VCaP (cell line): Measurements from ENCODE around the gene DDX10.

Experiments used
- H3K27ac ChIP-seq: fragments of 450-650 bp; 2 replicates; pipeline ENCODE4 v1.5.1; 2017
- CTCF ChIP-seq: fragments of 450-650 bp; conservative IDR thresholded peaks from 2 replicates; pipeline ENCODE4 v1.5.1; 2017; ENCODE audit warnings: mild to moderate bottlenecking, moderate library complexity

Gene DDX10

GRCh38 chr11:108922241-108922640 lies 257.4 kb downstream of the DDX10 start:
- TF ChIP-seq CTCF, result no peak
- no peak overlapping the region for H3K27ac ChIP-seq

GRCh38 chr11:108923413-108923812 lies 258.5 kb downstream of the DDX10 start:
- H3K27ac ChIP-seq, result no peak overlapping the region
- no peak for TF ChIP-seq CTCF

GRCh38 chr11:108926171-108926840 lies 261.4 kb downstream of the DDX10 start:
- no peak overlapping the region for H3K27ac ChIP-seq
- no peak for TF ChIP-seq CTCF

GRCh38 chr11:108926841-108927577 lies 262.1 kb downstream of the DDX10 start:
- no peak overlapping the region for H3K27ac ChIP-seq
- TF ChIP-seq CTCF, result no peak

GRCh38 chr11:108927791-108928545 lies 263.1 kb downstream of the DDX10 start:
- TF ChIP-seq CTCF, result no peak
- H3K27ac ChIP-seq, result no peak overlapping the region

- H3K27ac ChIP-seq, result no peak overlapping the region
- no peak for TF ChIP-seq CTCF
Observed at GRCh38 chr11:108929241-108929640, 264.4 kb downstream of the DDX10 start.

GRCh38 chr11:108931168-108931567 lies 266.3 kb downstream of the DDX10 start:
- no peak for TF ChIP-seq CTCF
- H3K27ac ChIP-seq, result no peak overlapping the region
